Epithelial cell of esophagus (primary cell): ENCODE results near the gene LDHA.

Experiments used
- DNase-seq: peaks from one replicate; pipeline ENCODE4 v3.0.0; 2010; ENCODE audit warnings: low read depth
- H3K4me3 ChIP-seq: 2 replicates; pipeline ENCODE4 v1.5.1; 2011; ENCODE audit warnings: mild to moderate bottlenecking, low read length, control low read depth
- TF ChIP-seq, protein P1 (sequence below): IDR thresholded peaks from 2 replicates; pipeline ENCODE4 v1.5.1; 2011; ENCODE audit warnings: low read depth, mild to moderate bottlenecking, low read length, control low read depth, inconsistent platforms; ENCODE audit not compliant: insufficient read depth; ENCODE audit errors: missing control alignments

The LDHA gene

DNA sequence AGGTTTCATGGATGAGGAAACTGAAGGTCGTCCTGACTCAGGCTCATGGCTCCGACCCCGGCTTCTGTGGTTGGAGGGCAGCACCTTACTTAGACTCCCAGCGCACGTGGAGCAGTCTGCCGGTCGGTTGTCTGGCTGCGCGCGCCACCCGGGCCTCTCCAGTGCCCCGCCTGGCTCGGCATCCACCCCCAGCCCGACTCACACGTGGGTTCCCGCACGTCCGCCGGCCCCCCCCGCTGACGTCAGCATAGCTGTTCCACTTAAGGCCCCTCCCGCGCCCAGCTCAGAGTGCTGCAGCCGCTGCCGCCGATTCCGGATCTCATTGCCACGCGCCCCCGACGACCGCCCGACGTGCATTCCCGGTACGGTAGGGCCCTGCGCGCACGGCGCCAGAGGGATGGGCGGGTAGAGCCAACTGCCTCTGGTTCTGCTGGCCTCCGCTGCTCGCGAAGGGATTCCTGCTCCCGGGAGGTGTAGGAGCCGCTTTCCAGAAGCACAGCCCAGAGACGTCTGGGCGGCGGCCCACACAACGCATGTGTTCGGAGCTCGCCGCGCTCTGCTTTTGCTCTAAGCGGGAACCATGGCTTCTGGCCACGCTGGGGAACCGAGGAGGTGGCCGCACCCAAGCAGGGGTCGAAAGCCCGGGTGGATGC is at the start of gene LDHA:
LDHA (plus strand) TSS at position 289 of the 653 bp plus-strand sequence. CDS start 2,280 bp downstream, outside the sequence.
- DNase-seq, result peak; percentile 98
- TF ChIP-seq, protein P1, sequence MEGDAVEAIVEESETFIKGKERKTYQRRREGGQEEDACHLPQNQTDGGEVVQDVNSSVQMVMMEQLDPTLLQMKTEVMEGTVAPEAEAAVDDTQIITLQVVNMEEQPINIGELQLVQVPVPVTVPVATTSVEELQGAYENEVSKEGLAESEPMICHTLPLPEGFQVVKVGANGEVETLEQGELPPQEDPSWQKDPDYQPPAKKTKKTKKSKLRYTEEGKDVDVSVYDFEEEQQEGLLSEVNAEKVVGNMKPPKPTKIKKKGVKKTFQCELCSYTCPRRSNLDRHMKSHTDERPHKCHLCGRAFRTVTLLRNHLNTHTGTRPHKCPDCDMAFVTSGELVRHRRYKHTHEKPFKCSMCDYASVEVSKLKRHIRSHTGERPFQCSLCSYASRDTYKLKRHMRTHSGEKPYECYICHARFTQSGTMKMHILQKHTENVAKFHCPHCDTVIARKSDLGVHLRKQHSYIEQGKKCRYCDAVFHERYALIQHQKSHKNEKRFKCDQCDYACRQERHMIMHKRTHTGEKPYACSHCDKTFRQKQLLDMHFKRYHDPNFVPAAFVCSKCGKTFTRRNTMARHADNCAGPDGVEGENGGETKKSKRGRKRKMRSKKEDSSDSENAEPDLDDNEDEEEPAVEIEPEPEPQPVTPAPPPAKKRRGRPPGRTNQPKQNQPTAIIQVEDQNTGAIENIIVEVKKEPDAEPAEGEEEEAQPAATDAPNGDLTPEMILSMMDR, result no peak
- peak within 1 kb of the TSS; percentile 99 for H3K4me3 ChIP-seq

DNA sequence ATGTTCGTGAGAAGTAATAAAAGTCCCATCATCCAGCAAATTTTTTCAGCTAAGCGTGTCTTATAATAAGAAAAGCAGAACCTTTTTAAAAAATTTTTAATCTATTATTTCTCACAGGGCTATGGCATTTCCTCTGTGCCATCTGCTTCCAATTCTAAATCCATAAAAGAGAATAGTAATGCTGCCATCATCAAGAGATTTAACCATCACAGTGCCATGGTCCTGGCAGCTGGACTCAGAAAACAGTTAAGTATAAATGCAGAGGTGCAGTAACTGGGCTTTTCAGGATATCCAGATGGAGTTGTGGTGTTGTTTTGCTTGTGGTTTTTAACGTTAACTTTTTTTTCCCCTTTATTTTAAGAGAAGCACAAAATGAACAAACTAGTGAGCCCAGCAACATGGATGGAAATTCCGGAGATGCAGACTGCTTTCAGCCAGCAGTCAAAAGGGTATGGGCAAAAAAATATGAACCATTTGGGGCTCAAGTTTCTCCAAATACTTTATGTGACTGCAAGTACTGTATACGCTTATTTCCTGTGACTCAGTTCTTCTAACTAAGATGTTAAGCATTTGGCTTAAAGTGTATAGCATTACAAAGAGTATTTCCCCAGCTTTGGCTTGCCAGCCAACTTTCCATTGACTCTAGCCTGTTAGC is 46.8 kb upstream of the LDHA start:
- no peak overlapping the region for H3K4me3 ChIP-seq
- TF ChIP-seq, protein P1, result no peak
- peak; percentile 4 for DNase-seq

DNA sequence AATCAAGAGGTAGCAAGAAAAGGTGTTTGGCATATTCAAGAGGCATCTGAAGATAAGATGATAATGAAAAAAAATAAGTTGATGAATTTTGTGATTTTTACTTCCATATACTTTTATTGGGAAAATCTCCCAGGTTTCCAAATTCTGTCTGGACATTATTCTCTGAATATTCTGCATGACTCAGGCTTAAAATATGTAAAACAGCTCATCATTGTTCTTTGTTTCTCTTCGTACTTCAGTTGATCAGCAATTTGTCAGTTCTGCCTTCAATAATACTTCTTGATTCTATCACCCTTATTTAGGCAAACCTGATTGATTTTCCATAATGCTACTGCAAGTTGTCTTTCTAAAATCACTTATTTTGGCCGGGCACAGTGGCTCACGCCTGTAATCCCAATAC is 41.8 kb upstream of the LDHA start:
- TF ChIP-seq, protein P1, result no peak
- DNase-seq, result peak; percentile 37
- no peak overlapping the region for H3K4me3 ChIP-seq

DNA sequence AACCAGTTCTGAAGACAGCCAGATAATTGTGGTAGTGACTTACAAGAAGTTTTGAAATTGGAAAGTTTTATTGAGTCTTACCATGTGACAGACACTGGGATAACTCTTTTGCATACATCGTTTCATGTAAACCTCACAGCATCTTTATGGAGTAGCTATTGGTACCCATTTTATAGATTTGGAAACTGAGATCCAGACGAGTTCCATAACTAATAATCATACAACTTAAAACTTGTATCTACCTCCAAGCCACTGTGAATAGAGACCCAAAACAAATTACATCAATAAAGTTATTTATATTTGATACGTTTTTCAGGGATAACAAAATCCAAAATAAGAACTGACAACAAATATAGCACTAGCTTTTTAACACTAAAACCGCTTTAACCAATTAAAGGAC is 35.7 kb upstream of the LDHA start:
- no peak overlapping the region for H3K4me3 ChIP-seq
- DNase-seq, result no peak
- TF ChIP-seq, protein P1, result no peak

DNA sequence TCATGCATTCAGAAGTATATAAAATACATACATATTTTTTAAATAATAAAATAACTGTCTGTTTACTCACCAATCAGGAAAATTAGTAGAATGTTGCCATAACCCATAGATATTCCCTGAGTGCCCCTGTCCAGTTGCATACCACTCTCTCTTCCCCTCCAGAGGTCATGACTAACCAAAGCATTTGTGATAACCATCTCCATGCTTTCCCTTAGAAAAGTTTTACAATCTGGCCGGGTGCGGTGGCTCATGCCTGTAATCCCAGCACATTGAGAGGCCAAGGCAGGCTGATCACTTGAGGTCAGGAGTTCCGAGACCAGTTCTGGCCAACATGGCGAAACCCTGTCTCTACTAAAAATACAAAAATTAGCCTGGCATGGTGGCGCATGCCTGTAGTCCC is 33.2 kb upstream of the LDHA start:
- DNase-seq, result no peak
- no peak overlapping the region for H3K4me3 ChIP-seq
- TF ChIP-seq, protein P1, result no peak

DNA sequence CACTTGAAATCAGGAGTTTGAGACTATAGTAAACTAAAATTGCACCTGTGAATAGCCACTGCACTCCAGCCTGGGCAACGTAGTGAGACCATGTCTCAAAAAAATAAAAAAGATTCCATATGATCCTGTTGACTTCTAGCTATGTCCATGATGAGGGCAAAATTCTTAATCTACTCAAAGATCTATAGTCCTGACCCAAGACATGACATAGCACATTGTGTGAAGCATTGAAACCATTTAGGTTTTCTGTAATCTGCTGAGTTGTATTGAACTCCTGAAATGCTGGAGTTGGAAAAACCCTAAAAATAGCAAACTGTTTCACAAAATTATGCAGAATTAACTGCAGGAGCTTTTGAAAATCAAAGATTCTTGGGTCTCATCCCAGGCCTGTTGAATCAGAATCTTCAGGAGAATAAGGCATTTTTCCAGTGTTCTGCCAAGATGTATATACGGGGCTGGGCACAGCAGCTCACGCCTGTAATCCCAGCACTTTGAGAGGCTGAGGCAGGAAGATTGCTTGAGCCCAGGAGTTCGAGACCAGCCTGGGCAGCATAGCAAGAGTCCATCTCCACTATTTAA is 29.8 kb upstream of the LDHA start:
- H3K4me3 ChIP-seq, result no peak overlapping the region
- TF ChIP-seq, protein P1, result no peak
- no peak for DNase-seq

DNA sequence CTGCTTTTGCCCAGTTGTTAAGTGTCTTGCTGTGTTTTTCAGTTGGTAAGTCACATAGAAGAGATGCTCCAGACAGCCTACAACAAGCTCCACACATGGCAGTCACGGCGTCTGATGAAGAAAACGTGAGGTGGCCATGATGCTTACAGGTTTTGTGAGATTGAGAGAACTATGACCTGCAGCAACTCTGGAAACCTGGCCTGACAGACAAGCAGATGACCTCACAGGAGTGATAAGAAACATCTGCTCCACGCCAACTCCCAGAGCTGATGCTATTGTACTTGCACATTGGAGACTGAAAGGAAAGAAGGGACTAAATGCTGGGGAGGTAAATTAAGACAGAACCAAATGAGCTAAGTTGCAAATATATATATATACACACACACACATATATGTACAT is 28.6 kb upstream of the LDHA start:
- DNase-seq, result no peak
- TF ChIP-seq, protein P1, result no peak
- H3K4me3 ChIP-seq, result no peak overlapping the region
